Tibial nerve (tissue), 4 donors: ENCODE data around the gene CCNT2. TPM values are rescaled to one million over a fixed set of nuclear protein-coding genes. Genes with fewer than 3 reads are reported as not detected.

Experiments used
- DNase-seq, 2 donors: peaks; one replicate each; pipeline ENCODE4 v3.0.0-alpha.2; 2019; ENCODE audit warnings: low spot score in 2 of 2
- H3K27ac ChIP-seq, 4 donors: fragments of 200-600 bp; sonication (generic) in 3 of 4; one replicate each; pipeline ENCODE4 v1.5.1; 2017 to 2019; ENCODE audit warnings: mild to moderate bottlenecking in 1 of 4
- H3K27me3 ChIP-seq, 2 donors: fragments of 200-600 bp; sonication (generic) in 1 of 2; one replicate each; pipeline versions ENCODE4 v1.5.1 to v1.6.0; 2017 to 2019
- H3K36me3 ChIP-seq, 3 donors: fragments of 200-600 bp; sonication (generic); one replicate each; pipeline ENCODE4 v1.5.1; 2018 to 2019
- H3K4me1 ChIP-seq, 4 donors: fragments of 200-600 bp; sonication (generic) in 3 of 4; one replicate each; pipeline ENCODE4 v1.5.1; 2017 to 2019
- H3K4me3 ChIP-seq, 4 donors: fragments of 200-600 bp; sonication (generic) in 3 of 4; one replicate each; pipeline ENCODE4 v1.5.1; 2017 to 2019; ENCODE audit warnings: mild to moderate bottlenecking in 1 of 4, moderate library complexity in 1 of 4
- H3K9me3 ChIP-seq, 4 donors: fragments of 200-600 bp; sonication (generic) in 3 of 4; one replicate each; pipeline ENCODE4 v1.5.1; 2017 to 2019
- CTCF ChIP-seq, 5 experiments: fragments of 200-600 bp in 3 of 5; fragments of 450-650 bp in 2 of 5; sonication (generic) in 3 of 5; IDR thresholded peaks; one replicate each; pipeline ENCODE4 v1.5.1; 2016 to 2019; ENCODE audit warnings: antibody characterized with exemption in 5 of 5, mild to moderate bottlenecking in 3 of 5, moderate library complexity in 2 of 5
- EP300 ChIP-seq, 2 donors: sonication (generic); formaldehyde crosslinking; IDR thresholded peaks; one replicate each; pipeline ENCODE4 v1.6.1; 2017; ENCODE audit warnings: antibody characterized with exemption in 2 of 2, mild to moderate bottlenecking in 1 of 2
- POLR2A ChIP-seq, 2 donors: fragments of 450-650 bp; IDR thresholded peaks; one replicate each; pipeline ENCODE4 v1.6.1; 2017; ENCODE audit warnings: antibody characterized with exemption in 2 of 2, mild to moderate bottlenecking in 2 of 2, moderate library complexity in 2 of 2
- WGBS, 2 donors: methylation state at CpG; one replicate each; pipeline ENCODE4 v1.1.5; 2018; 5-methylcytosine and 5-hydroxymethylcytosine counted together
- total RNA-seq, 4 donors: library from RNA; depleted of rRNA; stranded (reverse); fragments of >200 nt; gene quantifications; one replicate each; pipeline ENCODE4 v1.1.0, GENCODE V29; 2016

The CCNT2 gene
- total RNA-seq, 4 donors from 2014 or later, result 29.7 to 45.4 (median 31.9) TPM

GRCh38 chr2:134883552-134884293, 34.9 kb upstream of the CCNT2 start:
- Histone ChIP-seq H3K4me3 (no peak overlapping the region), H3K27ac (no peak overlapping the region), H3K9me3 (peaks cover 0 to 16% (median 2%) of the 10 kb centered on the region in 4 donors), H3K4me1 (no peaks in the 10 kb centered on the region), H3K36me3 (peaks cover 0 to 1% (median 0%) of the 10 kb centered on the region in 3 donors), H3K27me3 (no peaks in the 10 kb centered on the region)
- WGBS, 2 donors, result 95 to 97% methylated on average over 3 of the region's 3 CpGs
- no peak for TF ChIP-seq EP300 (IDR thresholded peaks at IDR 0.05)
- no peak for TF ChIP-seq CTCF (IDR thresholded peaks at IDR 0.05)
- TF ChIP-seq POLR2A (IDR thresholded peaks at IDR 0.05), result no peak
- no peak for DNase-seq

GRCh38 chr2:134884435-134884834, 34.2 kb upstream of the CCNT2 start:
- H3K4me1 ChIP-seq, result no peaks in the 10 kb centered on the region
- no peak for DNase-seq
- no peak overlapping the region for H3K4me3 ChIP-seq
- peaks cover 0 to 9% (median 2%) of the 10 kb centered on the region in 4 donors for H3K9me3 ChIP-seq
- no peaks in the 10 kb centered on the region for H3K36me3 ChIP-seq
- TF ChIP-seq POLR2A (IDR thresholded peaks at IDR 0.05) (no peak), EP300 (IDR thresholded peaks at IDR 0.05) (no peak), CTCF (IDR thresholded peaks at IDR 0.05) (no peak)
- no peaks in the 10 kb centered on the region for H3K27me3 ChIP-seq
- H3K27ac ChIP-seq, result no peak overlapping the region

GRCh38 chr2:134892282-134893035, 26.2 kb upstream of the CCNT2 start:
- DNase-seq, result no peak
- no peaks in the 10 kb centered on the region for H3K36me3 ChIP-seq
- H3K27me3 ChIP-seq, result no peaks in the 10 kb centered on the region
- no peak overlapping the region for H3K27ac ChIP-seq
- H3K4me3 ChIP-seq, result no peak overlapping the region
- no peaks in the 10 kb centered on the region for H3K9me3 ChIP-seq
- WGBS, 2 donors, result 90 to 96% methylated on average over 1 of the region's 1 CpG
- no peaks in the 10 kb centered on the region for H3K4me1 ChIP-seq
- TF ChIP-seq CTCF (IDR thresholded peaks at IDR 0.05) (no peak), POLR2A (IDR thresholded peaks at IDR 0.05) (no peak), EP300 (IDR thresholded peaks at IDR 0.05) (no peak)

- no peak for TF ChIP-seq EP300 (IDR thresholded peaks at IDR 0.05)
- TF ChIP-seq CTCF (IDR thresholded peaks at IDR 0.05), result peak in 2 of 5 experiments; percentile 19 to 41
- no peak for DNase-seq
- no peak overlapping the region for H3K27ac ChIP-seq
- H3K27me3 ChIP-seq, result no peaks in the 10 kb centered on the region
- H3K4me3 ChIP-seq, result no peak overlapping the region
- H3K9me3 ChIP-seq, result no peaks in the 10 kb centered on the region
- no peaks in the 10 kb centered on the region for H3K4me1 ChIP-seq
- H3K36me3 ChIP-seq, result no peaks in the 10 kb centered on the region
These were observed 20.7 kb upstream of the CCNT2 start for GRCh38 chr2:134897932-134898331.

DNA sequence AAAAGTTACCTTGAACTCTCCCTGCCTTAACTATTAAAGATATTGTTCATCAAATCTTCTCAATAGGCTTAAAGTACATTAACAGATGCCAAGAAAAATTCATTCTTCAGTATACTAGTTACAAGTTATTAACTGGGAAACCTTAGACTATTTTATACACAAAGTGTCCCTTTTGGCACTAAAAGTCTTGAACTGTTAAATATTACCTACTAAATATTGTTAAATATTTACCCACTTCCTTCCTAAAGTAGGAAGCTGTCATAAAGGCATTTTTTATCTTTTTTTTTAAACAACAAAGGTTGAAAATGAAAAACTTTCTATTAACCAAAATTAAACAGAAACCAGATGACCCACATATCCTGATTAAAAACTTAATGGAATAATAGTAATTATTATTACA, 19.4 kb upstream of the CCNT2 start:
- Histone ChIP-seq H3K27me3 (no peaks in the 10 kb centered on the region), H3K4me3 (no peak overlapping the region), H3K4me1 (no peaks in the 10 kb centered on the region), H3K9me3 (no peaks in the 10 kb centered on the region), H3K36me3 (no peaks in the 10 kb centered on the region), H3K27ac (no peak overlapping the region)
- TF ChIP-seq POLR2A (IDR thresholded peaks at IDR 0.05) (no peak), EP300 (IDR thresholded peaks at IDR 0.05) (no peak), CTCF (IDR thresholded peaks at IDR 0.05) (no peak)
- DNase-seq, result no peak
